ENCODE results near the gene PDE6B. TPM values are rescaled to one million over a fixed set of nuclear protein-coding genes. Genes with fewer than 3 reads are reported as not detected.

The PDE6B gene
- total RNA-seq, 1 donor from 2014 or later = 2.3 TPM

DNA sequence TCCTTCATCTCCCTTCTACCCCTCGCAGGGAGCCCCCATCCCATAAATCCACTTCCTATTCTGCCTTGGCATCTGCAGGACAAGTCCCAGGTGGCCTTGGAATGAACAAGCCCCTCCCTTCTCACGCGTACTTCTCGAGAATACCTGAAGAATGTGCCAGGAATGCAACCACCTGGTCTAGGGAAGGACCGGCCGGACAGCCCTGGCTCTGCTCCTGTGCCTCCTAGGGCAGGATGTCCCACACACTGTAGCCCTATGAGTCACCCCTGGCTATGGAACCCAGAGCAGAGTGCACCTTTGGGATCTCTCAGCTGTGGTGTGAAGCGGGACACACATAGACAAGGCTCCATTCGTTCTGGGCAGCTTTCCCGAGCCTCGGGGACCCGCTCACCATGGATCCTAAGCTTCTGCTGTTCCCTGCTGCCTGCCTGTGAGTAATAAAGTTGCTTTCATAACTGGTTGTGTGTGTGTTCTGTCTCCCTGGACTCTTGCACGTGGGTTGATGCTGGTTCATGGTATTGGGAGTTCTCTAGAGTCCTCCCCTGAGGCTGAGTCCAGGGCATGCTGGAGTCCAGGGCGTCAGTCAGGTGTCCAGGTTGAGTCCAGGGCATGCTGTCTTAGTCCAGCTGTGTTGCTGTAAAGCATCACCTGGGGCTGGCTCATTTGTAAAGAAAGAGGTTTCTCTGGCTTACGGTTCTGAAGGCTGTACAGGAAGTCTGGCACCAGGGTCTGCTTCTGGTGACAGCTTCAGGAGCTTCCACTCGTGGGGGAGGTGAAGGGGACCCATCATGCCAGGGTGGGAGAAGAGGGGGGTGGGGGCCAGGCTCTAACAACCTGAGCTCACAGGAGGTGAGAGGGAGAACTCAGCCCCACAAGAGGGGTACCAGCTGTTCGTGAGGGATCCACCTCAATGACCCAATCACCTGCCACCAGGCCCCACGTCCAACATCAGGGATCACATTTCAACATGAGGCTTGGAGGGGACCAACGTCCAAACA lies 7.4 kb upstream of the PDE6B start:
- H3K36me3 Mint-ChIP-seq (ENCODE audit: unreplicated experiment) = peaks cover 34% of the 10 kb centered on the region
- peaks cover 9% of the 10 kb centered on the region for H3K27me3 Mint-ChIP-seq (ENCODE audit: unreplicated experiment)
- no peak overlapping the region for H3K27ac Mint-ChIP-seq (ENCODE audit: unreplicated experiment)
- DNase-seq = no peak
- TF ChIP-seq, protein P1, sequence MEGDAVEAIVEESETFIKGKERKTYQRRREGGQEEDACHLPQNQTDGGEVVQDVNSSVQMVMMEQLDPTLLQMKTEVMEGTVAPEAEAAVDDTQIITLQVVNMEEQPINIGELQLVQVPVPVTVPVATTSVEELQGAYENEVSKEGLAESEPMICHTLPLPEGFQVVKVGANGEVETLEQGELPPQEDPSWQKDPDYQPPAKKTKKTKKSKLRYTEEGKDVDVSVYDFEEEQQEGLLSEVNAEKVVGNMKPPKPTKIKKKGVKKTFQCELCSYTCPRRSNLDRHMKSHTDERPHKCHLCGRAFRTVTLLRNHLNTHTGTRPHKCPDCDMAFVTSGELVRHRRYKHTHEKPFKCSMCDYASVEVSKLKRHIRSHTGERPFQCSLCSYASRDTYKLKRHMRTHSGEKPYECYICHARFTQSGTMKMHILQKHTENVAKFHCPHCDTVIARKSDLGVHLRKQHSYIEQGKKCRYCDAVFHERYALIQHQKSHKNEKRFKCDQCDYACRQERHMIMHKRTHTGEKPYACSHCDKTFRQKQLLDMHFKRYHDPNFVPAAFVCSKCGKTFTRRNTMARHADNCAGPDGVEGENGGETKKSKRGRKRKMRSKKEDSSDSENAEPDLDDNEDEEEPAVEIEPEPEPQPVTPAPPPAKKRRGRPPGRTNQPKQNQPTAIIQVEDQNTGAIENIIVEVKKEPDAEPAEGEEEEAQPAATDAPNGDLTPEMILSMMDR (IDR thresholded peaks at IDR 0.05; ENCODE audit: partially characterized antibody, unreplicated experiment) = no peak
- H3K9me3 Mint-ChIP-seq (ENCODE audit: unreplicated experiment) = peaks cover 11% of the 10 kb centered on the region
- no peak overlapping the region for H3K4me3 Mint-ChIP-seq (ENCODE audit: unreplicated experiment)
- H3K4me1 Mint-ChIP-seq (ENCODE audit: low read depth, unreplicated experiment) = peaks cover 9% of the 10 kb centered on the region

DNA sequence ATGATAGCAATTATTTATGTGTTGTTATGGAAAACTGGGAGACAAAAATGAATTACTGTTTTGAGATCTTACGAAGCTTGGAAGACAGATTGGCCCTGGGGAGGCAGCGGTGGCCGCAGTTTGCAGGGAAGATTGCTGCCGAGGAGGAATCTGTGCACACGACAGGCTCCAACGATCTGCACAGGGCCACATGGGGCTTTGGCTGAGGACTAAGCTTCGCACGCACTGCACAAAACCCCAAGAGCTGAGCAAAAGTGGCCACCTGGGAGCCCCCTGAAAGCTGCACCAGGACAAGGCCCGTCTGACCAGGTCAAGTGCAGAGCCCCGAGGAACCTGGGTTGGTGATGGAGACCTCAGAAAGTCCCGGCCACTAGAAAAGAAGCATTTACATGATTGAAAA lies 5.2 kb upstream of the PDE6B start:
- H3K4me1 Mint-ChIP-seq (ENCODE audit: low read depth, unreplicated experiment) = peaks cover 14% of the 10 kb centered on the region
- H3K36me3 Mint-ChIP-seq (ENCODE audit: unreplicated experiment) = peaks cover 23% of the 10 kb centered on the region
- H3K9me3 Mint-ChIP-seq (ENCODE audit: unreplicated experiment) = peaks cover 12% of the 10 kb centered on the region
- no peak overlapping the region for H3K4me3 Mint-ChIP-seq (ENCODE audit: unreplicated experiment)
- TF ChIP-seq, protein P1 (IDR thresholded peaks at IDR 0.05; ENCODE audit: partially characterized antibody, unreplicated experiment) = no peak
- peak overlapping the region; percentile 49 for H3K27ac Mint-ChIP-seq (ENCODE audit: unreplicated experiment)
- no peak for DNase-seq
- H3K27me3 Mint-ChIP-seq (ENCODE audit: unreplicated experiment) = peaks cover 9% of the 10 kb centered on the region

DNA sequence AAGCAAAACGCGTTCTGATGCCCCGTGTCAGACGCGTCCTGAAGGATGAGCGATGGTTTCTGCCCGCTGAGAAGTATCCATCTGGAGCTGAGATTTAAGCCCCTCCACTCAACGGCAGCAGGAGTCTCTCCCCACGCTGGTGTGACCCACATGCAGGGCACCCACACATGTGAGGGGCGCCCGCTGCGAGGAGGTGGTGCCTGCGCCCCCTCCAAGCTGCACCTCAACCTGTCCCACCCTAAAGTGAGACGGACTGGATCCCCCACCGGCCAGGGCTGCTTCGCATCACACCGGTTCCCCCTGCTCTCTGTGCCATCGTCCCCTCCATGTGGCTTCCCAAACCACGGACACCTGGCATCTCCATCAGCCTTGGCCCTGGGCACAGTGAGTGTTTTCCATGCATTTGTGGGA lies 4.5 kb upstream of the PDE6B start:
- TF ChIP-seq, protein P1 (IDR thresholded peaks at IDR 0.05; ENCODE audit: partially characterized antibody, unreplicated experiment) = no peak
- H3K4me1 Mint-ChIP-seq (ENCODE audit: low read depth, unreplicated experiment) = peaks cover 10% of the 10 kb centered on the region
- H3K27ac Mint-ChIP-seq (ENCODE audit: unreplicated experiment) = no peak overlapping the region
- no peak for DNase-seq
- H3K27me3 Mint-ChIP-seq (ENCODE audit: unreplicated experiment) = peaks cover 9% of the 10 kb centered on the region
- H3K4me3 Mint-ChIP-seq (ENCODE audit: unreplicated experiment) = no peak overlapping the region
- peaks cover 18% of the 10 kb centered on the region for H3K36me3 Mint-ChIP-seq (ENCODE audit: unreplicated experiment)
- peaks cover 12% of the 10 kb centered on the region for H3K9me3 Mint-ChIP-seq (ENCODE audit: unreplicated experiment)

DNA sequence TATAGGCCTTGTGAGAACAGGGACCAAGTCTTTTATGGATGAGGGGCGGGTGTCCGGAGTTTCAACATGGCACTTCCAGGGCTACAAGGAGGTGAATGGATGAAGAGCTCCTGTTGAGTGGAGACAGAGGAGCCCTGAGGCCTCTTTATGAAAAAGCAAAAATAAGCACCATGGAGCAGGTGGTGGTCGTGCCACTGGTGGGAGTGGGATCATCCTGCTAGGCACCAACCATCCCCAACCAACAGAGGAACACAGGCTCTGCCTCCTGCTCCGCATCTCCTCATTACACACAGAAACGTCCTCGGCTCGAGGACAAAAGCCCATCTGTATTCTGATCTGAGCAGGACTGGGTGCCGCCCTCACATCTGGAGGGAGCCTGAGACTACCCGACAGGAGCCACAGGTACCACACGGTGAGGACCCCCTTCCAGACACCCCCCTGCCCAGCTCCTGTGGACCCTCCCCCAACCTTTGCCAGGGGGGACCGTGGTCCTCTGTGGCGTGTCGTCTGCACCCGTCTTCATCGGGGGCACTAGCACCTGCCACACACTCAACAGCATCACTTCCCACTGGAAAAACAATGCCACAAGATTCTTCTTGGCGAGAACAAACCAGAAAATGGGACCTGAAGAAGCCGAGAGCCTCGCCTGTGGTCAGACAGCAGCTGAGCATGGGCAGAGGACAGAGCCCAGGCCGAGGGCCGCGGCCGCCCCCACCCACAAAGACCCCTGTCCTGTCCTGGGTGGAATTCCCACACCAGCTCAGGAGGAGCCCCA lies 3.9 kb upstream of the PDE6B start:
- TF ChIP-seq, protein P1 (IDR thresholded peaks at IDR 0.05; ENCODE audit: partially characterized antibody, unreplicated experiment) = no peak
- Mint-ChIP-seq H3K27me3 (ENCODE audit: unreplicated experiment) (peaks cover 11% of the 10 kb centered on the region), H3K27ac (ENCODE audit: unreplicated experiment) (no peak overlapping the region), H3K36me3 (ENCODE audit: unreplicated experiment) (peaks cover 12% of the 10 kb centered on the region), H3K4me1 (ENCODE audit: low read depth, unreplicated experiment) (peaks cover 6% of the 10 kb centered on the region), H3K4me3 (ENCODE audit: unreplicated experiment) (no peak overlapping the region), H3K9me3 (ENCODE audit: unreplicated experiment) (peaks cover 9% of the 10 kb centered on the region)
- DNase-seq = no peak
